HL-60 (cell line): ENCODE measurements around the gene PTX4.

Experiments
- TF ChIP-seq, protein P1 (sequence below): IDR thresholded peaks from one replicate; pipeline ENCODE4 v1.5.1; 2011; ENCODE audit warnings: low read length, control low read depth, inconsistent platforms; ENCODE audit not compliant: insufficient read depth
- TF ChIP-seq, protein P2 (sequence below): IDR thresholded peaks from 2 replicates; pipeline ENCODE4 v1.6.1; 2012; ENCODE audit warnings: low read depth; ENCODE audit not compliant: insufficient replicate concordance

DNA sequence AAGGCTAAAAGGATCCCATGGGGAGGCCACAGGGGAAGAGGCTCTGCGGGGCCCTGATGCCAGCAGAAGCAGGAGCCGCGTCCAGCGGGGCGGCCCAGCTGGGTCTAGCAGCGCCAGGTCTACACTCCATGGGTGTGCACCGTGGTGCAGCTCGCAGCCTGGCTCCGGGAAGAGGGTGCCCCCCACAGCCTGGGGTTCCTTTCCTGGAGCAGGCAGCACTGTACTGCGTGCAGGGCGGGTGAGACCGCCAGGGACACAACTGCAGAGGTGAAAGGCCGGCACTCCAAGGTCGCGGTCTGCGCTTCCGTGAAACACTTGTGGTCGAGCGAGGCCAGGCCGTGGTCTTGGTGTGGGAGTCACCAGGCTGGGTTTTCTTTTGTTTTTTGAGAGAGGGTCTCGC, 37.9 kb downstream of the PTX4 start:
- TF ChIP-seq, protein P1, sequence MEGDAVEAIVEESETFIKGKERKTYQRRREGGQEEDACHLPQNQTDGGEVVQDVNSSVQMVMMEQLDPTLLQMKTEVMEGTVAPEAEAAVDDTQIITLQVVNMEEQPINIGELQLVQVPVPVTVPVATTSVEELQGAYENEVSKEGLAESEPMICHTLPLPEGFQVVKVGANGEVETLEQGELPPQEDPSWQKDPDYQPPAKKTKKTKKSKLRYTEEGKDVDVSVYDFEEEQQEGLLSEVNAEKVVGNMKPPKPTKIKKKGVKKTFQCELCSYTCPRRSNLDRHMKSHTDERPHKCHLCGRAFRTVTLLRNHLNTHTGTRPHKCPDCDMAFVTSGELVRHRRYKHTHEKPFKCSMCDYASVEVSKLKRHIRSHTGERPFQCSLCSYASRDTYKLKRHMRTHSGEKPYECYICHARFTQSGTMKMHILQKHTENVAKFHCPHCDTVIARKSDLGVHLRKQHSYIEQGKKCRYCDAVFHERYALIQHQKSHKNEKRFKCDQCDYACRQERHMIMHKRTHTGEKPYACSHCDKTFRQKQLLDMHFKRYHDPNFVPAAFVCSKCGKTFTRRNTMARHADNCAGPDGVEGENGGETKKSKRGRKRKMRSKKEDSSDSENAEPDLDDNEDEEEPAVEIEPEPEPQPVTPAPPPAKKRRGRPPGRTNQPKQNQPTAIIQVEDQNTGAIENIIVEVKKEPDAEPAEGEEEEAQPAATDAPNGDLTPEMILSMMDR: no peak
- TF ChIP-seq, protein P2, sequence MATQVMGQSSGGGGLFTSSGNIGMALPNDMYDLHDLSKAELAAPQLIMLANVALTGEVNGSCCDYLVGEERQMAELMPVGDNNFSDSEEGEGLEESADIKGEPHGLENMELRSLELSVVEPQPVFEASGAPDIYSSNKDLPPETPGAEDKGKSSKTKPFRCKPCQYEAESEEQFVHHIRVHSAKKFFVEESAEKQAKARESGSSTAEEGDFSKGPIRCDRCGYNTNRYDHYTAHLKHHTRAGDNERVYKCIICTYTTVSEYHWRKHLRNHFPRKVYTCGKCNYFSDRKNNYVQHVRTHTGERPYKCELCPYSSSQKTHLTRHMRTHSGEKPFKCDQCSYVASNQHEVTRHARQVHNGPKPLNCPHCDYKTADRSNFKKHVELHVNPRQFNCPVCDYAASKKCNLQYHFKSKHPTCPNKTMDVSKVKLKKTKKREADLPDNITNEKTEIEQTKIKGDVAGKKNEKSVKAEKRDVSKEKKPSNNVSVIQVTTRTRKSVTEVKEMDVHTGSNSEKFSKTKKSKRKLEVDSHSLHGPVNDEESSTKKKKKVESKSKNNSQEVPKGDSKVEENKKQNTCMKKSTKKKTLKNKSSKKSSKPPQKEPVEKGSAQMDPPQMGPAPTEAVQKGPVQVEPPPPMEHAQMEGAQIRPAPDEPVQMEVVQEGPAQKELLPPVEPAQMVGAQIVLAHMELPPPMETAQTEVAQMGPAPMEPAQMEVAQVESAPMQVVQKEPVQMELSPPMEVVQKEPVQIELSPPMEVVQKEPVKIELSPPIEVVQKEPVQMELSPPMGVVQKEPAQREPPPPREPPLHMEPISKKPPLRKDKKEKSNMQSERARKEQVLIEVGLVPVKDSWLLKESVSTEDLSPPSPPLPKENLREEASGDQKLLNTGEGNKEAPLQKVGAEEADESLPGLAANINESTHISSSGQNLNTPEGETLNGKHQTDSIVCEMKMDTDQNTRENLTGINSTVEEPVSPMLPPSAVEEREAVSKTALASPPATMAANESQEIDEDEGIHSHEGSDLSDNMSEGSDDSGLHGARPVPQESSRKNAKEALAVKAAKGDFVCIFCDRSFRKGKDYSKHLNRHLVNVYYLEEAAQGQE: no peak
